OCI-LY1 (cell line): Measurements from ENCODE around the gene PRSS53.

Source experiments
- H2AFZ ChIP-seq: fragments of 200-600 bp; sonication (generic), shearing (Covaris generic); 2 replicates; pipeline ENCODE4 v1.6.0; 2014; ENCODE audit warnings: antibody characterized with exemption, mild to moderate bottlenecking, low read length
- H3F3A ChIP-seq: fragments of 200-600 bp; sonication (generic), shearing (Covaris generic); 2 replicates; pipeline ENCODE4 v1.6.0; 2014; ENCODE audit warnings: mild to moderate bottlenecking, antibody characterized with exemption, low read length, moderate library complexity; ENCODE audit not compliant: insufficient read depth
- H3K27ac ChIP-seq: fragments of 200-600 bp; sonication (generic); 2 replicates; pipeline ENCODE4 v1.5.1; 2014; ENCODE audit warnings: low read length, mixed run types, mild to moderate bottlenecking, low read depth; ENCODE audit not compliant: poor library complexity, severe bottlenecking
- H3K27me3 ChIP-seq: fragments of 200-600 bp; sonication (generic); 2 replicates; pipeline ENCODE4 v1.6.0; 2014; ENCODE audit warnings: antibody characterized with exemption, mild to moderate bottlenecking, low read length, moderate library complexity; ENCODE audit not compliant: insufficient read depth
- H3K36me3 ChIP-seq: fragments of 200-600 bp; sonication (generic); 2 replicates; pipeline ENCODE4 v1.6.1; 2014; ENCODE audit warnings: mild to moderate bottlenecking, antibody characterized with exemption, low read length, moderate library complexity, mixed read lengths; ENCODE audit not compliant: insufficient read depth
- H3K4me1 ChIP-seq: fragments of 200-600 bp; sonication (generic); 2 replicates; pipeline ENCODE4 v1.5.1; 2014; ENCODE audit warnings: mild to moderate bottlenecking, low read length, moderate library complexity; ENCODE audit not compliant: insufficient read depth, severe bottlenecking
- H3K4me2 ChIP-seq: fragments of 200-600 bp; sonication (generic), shearing (Covaris generic); 2 replicates; pipeline ENCODE4 v1.6.1; 2014; ENCODE audit warnings: low read length
- H3K4me3 ChIP-seq: fragments of 200-600 bp; sonication (generic); 2 replicates; pipeline ENCODE4 v1.5.1; 2014; ENCODE audit warnings: low read length, low read depth, mild to moderate bottlenecking, mixed read lengths; ENCODE audit not compliant: poor library complexity, severe bottlenecking
- H3K79me2 ChIP-seq: fragments of 200-600 bp; shearing (Covaris generic); 2 replicates; pipeline ENCODE4 v1.6.1; 2016; ENCODE audit warnings: mixed run types, low read length, mixed read lengths; ENCODE audit not compliant: insufficient read depth
- H3K9ac ChIP-seq: fragments of 200-600 bp; sonication (generic), shearing (Covaris generic); 2 replicates; pipeline ENCODE4 v1.6.1; 2014; ENCODE audit warnings: mild to moderate bottlenecking, low read length, mixed read lengths
- H3K9me2 ChIP-seq: fragments of 200-600 bp; sonication (generic), shearing (Covaris generic); 2 replicates; pipeline ENCODE4 v1.6.1; 2014; ENCODE audit warnings: low read depth, mild to moderate bottlenecking, low read length, mixed read lengths
- H3K9me3 ChIP-seq: fragments of 200-600 bp; shearing (Covaris generic); 2 replicates; pipeline ENCODE4 v1.6.1; 2014; ENCODE audit warnings: low read length, mixed read lengths
- H4K20me1 ChIP-seq: fragments of 200-600 bp; sonication (generic), shearing (Covaris generic); 2 replicates; pipeline ENCODE4 v1.6.0; 2016; ENCODE audit warnings: mild to moderate bottlenecking, low read length; ENCODE audit not compliant: insufficient read depth
- EZH2 ChIP-seq: fragments of 200-600 bp; sonication (generic), shearing (Covaris generic); IDR thresholded peaks from 2 replicates; pipeline ENCODE4 v1.8.0; 2017; ENCODE audit warnings: borderline replicate concordance, mixed run types, mild to moderate bottlenecking, antibody characterized with exemption, low read length, moderate library complexity, mixed read lengths
- TF ChIP-seq, protein P1 (sequence below): fragments of 200-600 bp; sonication (generic), shearing (Covaris generic); IDR thresholded peaks from 2 replicates; pipeline ENCODE4 v1.5.1; 2017; ENCODE audit warnings: mild to moderate bottlenecking, antibody characterized with exemption, low read length, moderate library complexity, mixed read lengths

Gene PRSS53

DNA sequence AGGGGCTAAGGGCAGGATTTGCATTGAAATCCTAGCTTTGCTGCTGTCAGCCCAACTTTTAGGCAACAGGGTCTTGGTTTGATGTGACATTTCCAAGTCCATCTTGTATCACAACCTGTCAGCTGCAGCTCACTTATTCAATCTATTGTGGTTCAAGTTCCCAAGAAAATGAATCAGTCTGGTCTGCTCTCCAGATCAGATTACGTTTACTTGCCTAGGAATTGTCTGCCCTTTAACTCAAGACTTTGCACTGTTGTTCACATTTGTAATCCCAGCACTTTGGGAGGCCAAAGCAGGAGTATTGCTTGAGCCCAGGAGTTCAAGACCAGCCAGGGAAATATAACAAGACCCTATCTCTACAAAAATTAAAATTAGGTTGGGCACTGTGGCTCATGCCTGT lies 45.4 kb downstream of the PRSS53 start:
- no peak overlapping the region for H3K27ac ChIP-seq
- H3F3A ChIP-seq = no peaks in the 10 kb centered on the region
- no peaks in the 10 kb centered on the region for H3K27me3 ChIP-seq
- no peaks in the 10 kb centered on the region for H3K4me1 ChIP-seq
- H3K4me2 ChIP-seq = no peak overlapping the region
- no peak overlapping the region for H2AFZ ChIP-seq
- H4K20me1 ChIP-seq = no peaks in the 10 kb centered on the region
- no peaks in the 10 kb centered on the region for H3K79me2 ChIP-seq
- no peaks in the 10 kb centered on the region for H3K9me2 ChIP-seq
- H3K36me3 ChIP-seq = peaks cover 17% of the 10 kb centered on the region; the same call in 1 of the 2 replicates
- no peaks in the 10 kb centered on the region for H3K9me3 ChIP-seq
- H3K4me3 ChIP-seq = no peak overlapping the region
- TF ChIP-seq EZH2 = no peak
- TF ChIP-seq, protein P1, sequence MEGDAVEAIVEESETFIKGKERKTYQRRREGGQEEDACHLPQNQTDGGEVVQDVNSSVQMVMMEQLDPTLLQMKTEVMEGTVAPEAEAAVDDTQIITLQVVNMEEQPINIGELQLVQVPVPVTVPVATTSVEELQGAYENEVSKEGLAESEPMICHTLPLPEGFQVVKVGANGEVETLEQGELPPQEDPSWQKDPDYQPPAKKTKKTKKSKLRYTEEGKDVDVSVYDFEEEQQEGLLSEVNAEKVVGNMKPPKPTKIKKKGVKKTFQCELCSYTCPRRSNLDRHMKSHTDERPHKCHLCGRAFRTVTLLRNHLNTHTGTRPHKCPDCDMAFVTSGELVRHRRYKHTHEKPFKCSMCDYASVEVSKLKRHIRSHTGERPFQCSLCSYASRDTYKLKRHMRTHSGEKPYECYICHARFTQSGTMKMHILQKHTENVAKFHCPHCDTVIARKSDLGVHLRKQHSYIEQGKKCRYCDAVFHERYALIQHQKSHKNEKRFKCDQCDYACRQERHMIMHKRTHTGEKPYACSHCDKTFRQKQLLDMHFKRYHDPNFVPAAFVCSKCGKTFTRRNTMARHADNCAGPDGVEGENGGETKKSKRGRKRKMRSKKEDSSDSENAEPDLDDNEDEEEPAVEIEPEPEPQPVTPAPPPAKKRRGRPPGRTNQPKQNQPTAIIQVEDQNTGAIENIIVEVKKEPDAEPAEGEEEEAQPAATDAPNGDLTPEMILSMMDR = no peak
- H3K9ac ChIP-seq = no peak overlapping the region

DNA sequence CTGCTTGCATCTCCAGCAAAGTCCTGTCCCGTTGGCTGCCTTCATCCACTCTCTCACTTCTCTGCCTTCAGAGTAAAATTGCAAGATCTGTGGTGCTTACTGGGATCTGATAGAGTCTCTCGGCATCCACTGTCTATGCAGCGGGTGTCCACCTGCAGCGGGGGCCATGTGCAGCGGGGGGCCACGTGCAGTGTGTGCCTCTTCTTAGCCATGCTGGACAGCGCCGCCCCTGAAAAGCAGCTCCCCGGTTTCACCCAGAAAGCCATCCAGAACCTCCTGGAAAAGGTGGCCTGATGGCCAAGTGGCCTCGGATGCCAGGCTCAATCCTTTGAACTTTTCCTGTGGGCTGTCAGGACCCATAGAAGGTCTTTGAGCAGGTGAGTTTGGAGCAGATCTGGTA lies 45.9 kb downstream of the PRSS53 start:
- H3K4me3 ChIP-seq = no peak overlapping the region
- H3K9me3 ChIP-seq = no peaks in the 10 kb centered on the region
- TF ChIP-seq, protein P1 = no peak
- TF ChIP-seq EZH2 = no peak
- no peak overlapping the region for H3K4me2 ChIP-seq
- H2AFZ ChIP-seq = no peak overlapping the region
- peaks cover 17% of the 10 kb centered on the region; the same call in 1 of the 2 replicates for H3K36me3 ChIP-seq
- no peaks in the 10 kb centered on the region for H3K9me2 ChIP-seq
- H3F3A ChIP-seq = no peaks in the 10 kb centered on the region
- no peak overlapping the region for H3K9ac ChIP-seq
- no peaks in the 10 kb centered on the region for H3K79me2 ChIP-seq
- H4K20me1 ChIP-seq = no peaks in the 10 kb centered on the region
- H3K27ac ChIP-seq = no peak overlapping the region
- no peaks in the 10 kb centered on the region for H3K27me3 ChIP-seq
- H3K4me1 ChIP-seq = no peaks in the 10 kb centered on the region

DNA sequence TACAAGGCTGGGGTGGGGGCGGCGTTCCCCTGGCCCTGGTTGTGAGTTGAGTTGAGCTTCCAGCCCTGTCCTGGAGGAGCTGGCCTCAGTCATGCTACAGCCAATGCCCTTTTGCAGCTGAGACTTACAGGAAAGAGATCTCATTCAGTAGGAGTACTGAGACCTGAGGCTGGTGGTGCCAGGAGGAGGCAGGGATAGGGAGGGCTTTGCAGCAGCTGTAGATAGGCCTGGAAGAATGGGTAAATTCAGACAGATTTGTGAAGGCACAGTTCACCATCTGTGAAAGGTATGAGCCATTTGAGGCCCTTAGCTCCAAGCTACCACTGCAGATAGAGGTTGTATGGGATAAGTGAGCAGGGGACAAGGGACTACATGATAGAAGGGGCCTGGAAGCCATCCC lies 49.8 kb downstream of the PRSS53 start:
- H3K9me3 ChIP-seq = no peaks in the 10 kb centered on the region
- H3K9me2 ChIP-seq = no peaks in the 10 kb centered on the region
- H3K36me3 ChIP-seq = peaks cover 17% of the 10 kb centered on the region; the same call in 1 of the 2 replicates
- H3K27me3 ChIP-seq = no peaks in the 10 kb centered on the region
- no peak for TF ChIP-seq EZH2
- TF ChIP-seq, protein P1 = no peak
- H3K4me2 ChIP-seq = no peak overlapping the region
- no peak overlapping the region for H3K9ac ChIP-seq
- H3K4me1 ChIP-seq = peaks cover 5% of the 10 kb centered on the region
- H3K79me2 ChIP-seq = no peaks in the 10 kb centered on the region
- no peaks in the 10 kb centered on the region for H4K20me1 ChIP-seq
- H3K4me3 ChIP-seq = no peak overlapping the region
- H3F3A ChIP-seq = no peaks in the 10 kb centered on the region
- H3K27ac ChIP-seq = no peak overlapping the region
- no peak overlapping the region for H2AFZ ChIP-seq
